AG08396 (cell line): ENCODE measurements around the gene LRRK1.

ENCODE experiments used
- DNase-seq: peaks from one replicate; pipeline ENCODE4 v3.0.0; 2012; ENCODE audit warnings: low spot score, mixed read lengths

Gene LRRK1

GRCh38 chr15:101115393-101115785, 196.2 kb downstream of the LRRK1 start:
- no peak for DNase-seq

DNA sequence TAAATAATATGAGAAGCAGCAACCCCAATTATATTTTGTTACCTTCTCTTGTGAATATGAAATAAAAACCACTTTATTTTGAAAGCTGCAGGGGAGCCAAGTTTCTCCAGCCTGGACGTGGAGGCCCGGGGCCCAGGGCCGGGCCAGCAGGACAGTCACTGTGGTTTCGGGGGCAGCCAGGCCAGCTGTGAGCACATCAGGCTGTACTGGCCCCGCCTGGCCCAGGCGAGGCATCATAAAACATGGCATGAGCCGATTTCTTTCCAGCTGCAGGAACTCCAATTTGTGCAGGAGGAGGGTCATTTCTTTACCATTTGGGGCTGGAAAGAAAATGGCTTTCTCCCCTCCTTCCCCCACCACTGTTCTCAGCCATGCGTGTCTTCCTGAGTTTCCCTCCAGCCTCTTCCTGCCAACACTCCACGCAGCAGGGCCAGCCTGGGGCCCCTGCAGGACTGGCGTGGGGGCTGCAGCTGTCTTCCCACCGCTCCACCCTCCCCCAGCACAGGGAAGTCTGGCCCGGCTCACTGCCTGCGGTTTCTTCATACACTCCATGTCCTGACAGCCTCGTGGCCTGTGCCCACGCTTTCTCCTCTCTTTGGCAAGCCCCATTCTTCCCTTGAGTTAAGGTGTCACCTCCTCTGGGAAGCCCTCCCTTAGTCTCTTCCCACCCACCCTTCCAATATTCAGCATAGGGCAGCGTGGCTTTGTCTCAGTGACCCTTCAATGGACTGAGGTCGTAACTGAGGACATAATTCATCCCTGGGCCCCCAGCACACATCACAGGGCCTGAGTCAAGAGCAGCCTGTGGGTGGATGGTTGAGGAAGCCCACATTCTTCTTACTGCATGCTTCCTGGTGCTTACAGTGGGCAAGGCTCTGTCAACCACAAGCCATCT, 196.9 kb downstream of the LRRK1 start:
- peak; percentile 53 for DNase-seq

DNA sequence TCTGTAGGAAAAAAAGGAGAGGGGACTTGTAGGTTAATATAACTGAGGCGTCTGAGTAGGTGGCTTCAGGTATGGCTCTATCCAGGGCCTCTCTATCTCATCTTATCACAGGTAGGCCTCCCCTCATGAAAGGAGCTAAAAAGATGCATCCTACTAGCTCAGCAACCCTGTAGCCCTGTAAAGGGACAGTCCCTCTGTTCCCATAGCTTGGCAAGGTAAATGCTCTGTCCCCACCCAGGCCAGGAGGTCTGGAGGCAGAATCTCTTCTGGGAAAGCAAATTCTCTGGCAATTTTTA, 197.5 kb downstream of the LRRK1 start:
- no peak for DNase-seq

DNA sequence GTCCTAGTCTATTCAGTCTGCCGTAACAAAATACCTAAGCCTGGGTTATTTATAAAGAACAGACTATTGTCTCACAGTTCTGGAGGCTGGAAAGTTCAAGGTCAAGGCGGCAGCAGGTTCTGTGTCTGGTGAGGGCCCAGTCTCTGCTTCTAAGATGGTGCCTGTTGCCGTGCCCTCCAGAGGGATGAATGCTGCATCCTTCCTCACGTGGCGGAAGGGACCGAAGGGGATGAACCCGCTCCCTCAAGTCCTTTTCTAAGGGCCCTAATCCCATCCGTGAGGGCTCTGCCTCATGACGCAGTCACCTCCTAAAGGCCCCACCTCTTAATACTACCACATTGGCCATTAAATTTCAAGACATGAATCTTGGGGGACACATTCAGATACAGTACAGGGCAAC, 199.0 kb downstream of the LRRK1 start:
- DNase-seq: no peak

GRCh38 chr15:101118615-101119014, 199.5 kb downstream of the LRRK1 start:
- DNase-seq: no peak

- DNase-seq: no peak
These were observed 200.0 kb downstream of the LRRK1 start for GRCh38 chr15:101119181-101119580.
